ENCODE data around the gene CMC2. TPM values are rescaled to one million over a fixed set of nuclear protein-coding genes. Genes with fewer than 3 reads are reported as not detected.

CMC2 gene
- total RNA-seq, 1 experiment from 2014 or later = 64.2 TPM

DNA sequence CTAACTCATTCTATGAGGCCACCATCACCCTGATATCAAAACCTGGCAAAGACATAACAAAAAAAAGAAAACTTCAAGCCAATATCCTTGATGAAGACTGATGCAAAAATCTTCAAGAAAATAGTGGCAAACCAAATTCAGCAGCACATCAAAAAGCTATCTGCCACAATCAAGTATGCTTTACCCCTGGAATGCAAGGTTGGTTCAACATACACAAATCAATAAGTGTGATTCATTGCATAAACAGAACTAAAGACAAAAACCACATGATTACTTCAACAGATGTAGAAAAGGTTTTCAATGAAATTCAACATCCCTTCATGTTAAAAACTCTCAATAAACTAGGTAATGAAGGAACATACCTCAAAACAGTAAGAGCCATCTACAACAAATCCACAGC lies 48.4 kb downstream of the CMC2 start:
- Histone ChIP-seq H2BK12ac (ENCODE audit: insufficient read length, low read depth, low read length) (no peak overlapping the region), H3T11ph (ENCODE audit: low read length) (no peak overlapping the region), H2AK5ac (ENCODE audit: insufficient read length, low read length) (no peak overlapping the region), H3K4me2 (ENCODE audit: insufficient read depth, insufficient read length, low read length) (no peak overlapping the region), H3K56ac (ENCODE audit: insufficient read length, low read depth, low read length) (no peak overlapping the region), H3K9me3 (ENCODE audit: control insufficient read depth, low read depth, low read length) (no peaks in the 10 kb centered on the region), H3K23ac (ENCODE audit: insufficient read length, low read depth, low read length) (no peak overlapping the region), H3K27me3 (ENCODE audit: insufficient read depth, low read length) (no peaks in the 10 kb centered on the region), H3K27ac (ENCODE audit: insufficient read length, low read depth, low read length) (no peak overlapping the region), H2BK120ac (ENCODE audit: low read depth, low read length, poor library complexity, severe bottlenecking) (no peak overlapping the region), H3K14ac (ENCODE audit: insufficient read depth, low read length) (no peak overlapping the region), H3K79me2 (ENCODE audit: insufficient read depth, low read length) (no peaks in the 10 kb centered on the region), H3K9ac (ENCODE audit: extremely low read depth, insufficient read length, low read length) (no peak overlapping the region), H4K20me1 (ENCODE audit: control insufficient read depth, insufficient read depth, insufficient read length) (no peaks in the 10 kb centered on the region), H3K79me1 (ENCODE audit: insufficient read depth, low read depth, low read length, poor library complexity, severe bottlenecking) (no peaks in the 10 kb centered on the region), H3K23me2 (ENCODE audit: insufficient read length, low read depth, low read length, poor library complexity, severe bottlenecking) (no peaks in the 10 kb centered on the region), H3K4me1 (ENCODE audit: insufficient read depth, low read length) (no peaks in the 10 kb centered on the region), H2BK20ac (ENCODE audit: low read depth, low read length, poor library complexity, severe bottlenecking) (no peak overlapping the region), H4K8ac (replicated peaks; ENCODE audit: insufficient read length, low read depth, low read length) (no peak overlapping the region), H3K18ac (ENCODE audit: insufficient read length, low read depth, low read length) (no peak overlapping the region), H2BK15ac (ENCODE audit: low read depth, low read length) (no peak overlapping the region), H3K4ac (ENCODE audit: low read depth, low read length) (no peak overlapping the region), H2BK5ac (ENCODE audit: insufficient read length, low read length) (no peak overlapping the region), H2AFZ (ENCODE audit: low read length) (no peak overlapping the region), H4K91ac (ENCODE audit: insufficient read length, low read depth, low read length) (no peak overlapping the region), H4K5ac (ENCODE audit: insufficient read length, low read depth, low read length) (no peak overlapping the region)
- TF ChIP-seq, protein P1, sequence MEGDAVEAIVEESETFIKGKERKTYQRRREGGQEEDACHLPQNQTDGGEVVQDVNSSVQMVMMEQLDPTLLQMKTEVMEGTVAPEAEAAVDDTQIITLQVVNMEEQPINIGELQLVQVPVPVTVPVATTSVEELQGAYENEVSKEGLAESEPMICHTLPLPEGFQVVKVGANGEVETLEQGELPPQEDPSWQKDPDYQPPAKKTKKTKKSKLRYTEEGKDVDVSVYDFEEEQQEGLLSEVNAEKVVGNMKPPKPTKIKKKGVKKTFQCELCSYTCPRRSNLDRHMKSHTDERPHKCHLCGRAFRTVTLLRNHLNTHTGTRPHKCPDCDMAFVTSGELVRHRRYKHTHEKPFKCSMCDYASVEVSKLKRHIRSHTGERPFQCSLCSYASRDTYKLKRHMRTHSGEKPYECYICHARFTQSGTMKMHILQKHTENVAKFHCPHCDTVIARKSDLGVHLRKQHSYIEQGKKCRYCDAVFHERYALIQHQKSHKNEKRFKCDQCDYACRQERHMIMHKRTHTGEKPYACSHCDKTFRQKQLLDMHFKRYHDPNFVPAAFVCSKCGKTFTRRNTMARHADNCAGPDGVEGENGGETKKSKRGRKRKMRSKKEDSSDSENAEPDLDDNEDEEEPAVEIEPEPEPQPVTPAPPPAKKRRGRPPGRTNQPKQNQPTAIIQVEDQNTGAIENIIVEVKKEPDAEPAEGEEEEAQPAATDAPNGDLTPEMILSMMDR (conservative IDR thresholded peaks at IDR 0.05) = no peak
- Mint-ChIP-seq H3K36me3 (ENCODE audit: insufficient read depth in 1 of 3, low read depth in 3 of 3) (peaks cover 0 to 10% (median 3%) of the 10 kb centered on the region in 3 experiments; a peak in 2 of 7 replicates), H3K27me3 (ENCODE audit: low read depth) (peaks cover 10% of the 10 kb centered on the region), H3K9me3 (peaks cover 24 to 31% of the 10 kb centered on the region in 2 experiments; a peak in 4 of 5 replicates), H3K4me3 (no peak overlapping the region), H3K4me1 (no peaks in the 10 kb centered on the region), H3K27ac (no peak overlapping the region)
- no peak for DNase-seq
